Superior temporal gyrus (tissue), 1 donor: Measurements from ENCODE around the gene SLC22A31.

Source experiments
- DNase-seq: peaks from one replicate; pipeline ENCODE4 v3.0.0-alpha.2; 2016; ENCODE audit errors: extremely low spot score

Gene SLC22A31

DNA sequence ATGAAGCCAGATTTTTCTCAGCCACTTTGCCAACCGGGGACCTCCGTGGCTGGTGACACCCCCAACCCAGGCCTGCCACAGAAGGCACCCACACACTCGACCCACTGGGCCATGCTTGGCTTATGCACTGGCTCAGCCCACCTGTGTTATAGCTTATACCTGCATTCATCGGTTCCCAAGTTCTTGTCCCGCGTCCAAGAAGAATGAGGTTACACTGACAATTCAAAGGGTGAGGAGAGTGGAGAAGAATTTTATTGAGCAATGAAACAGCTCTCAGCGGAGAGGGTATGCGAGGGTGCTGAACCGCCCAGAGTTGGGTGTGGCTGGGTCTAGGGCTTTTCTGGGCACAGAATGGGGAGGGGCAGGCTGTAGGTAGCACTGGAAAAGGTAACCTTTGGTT is 51.0 kb downstream of the SLC22A31 start:
- no peak for DNase-seq

DNA sequence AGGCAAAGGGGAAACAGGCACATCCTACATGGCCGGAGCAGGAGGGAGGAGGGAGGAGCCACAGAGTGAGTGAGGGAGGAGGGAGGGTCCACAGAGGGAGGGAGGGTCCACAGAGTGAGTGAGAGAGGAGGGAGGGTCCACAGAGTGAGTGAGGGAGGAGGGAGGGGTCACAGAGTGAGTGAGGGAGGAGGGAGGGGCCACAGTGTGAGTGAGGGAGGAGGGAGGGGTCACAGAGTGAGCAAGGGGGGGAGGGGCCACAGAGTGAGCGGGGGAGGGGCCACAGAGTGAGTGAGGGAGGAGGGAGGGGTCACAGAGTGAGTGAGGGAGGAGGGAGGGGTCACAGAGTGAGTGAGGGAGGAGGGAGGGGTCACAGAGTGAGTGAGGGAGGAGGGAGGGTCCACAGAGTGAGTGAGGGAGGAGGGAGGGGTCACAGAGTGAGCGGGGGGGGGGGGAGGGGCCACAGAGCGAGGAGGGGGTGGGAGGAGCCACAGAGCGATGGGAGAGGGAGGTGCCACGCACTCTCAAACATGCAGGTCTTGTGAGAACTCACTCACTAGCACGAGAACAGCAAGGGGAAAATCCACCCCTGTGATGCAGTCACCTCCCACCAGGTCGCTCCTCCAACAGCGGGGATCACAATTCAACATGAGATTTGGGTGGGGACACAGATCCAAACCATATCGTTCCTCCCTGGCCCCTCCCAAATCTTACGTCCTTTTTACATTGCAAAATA is 53.1 kb downstream of the SLC22A31 start:
- DNase-seq: no peak

DNA sequence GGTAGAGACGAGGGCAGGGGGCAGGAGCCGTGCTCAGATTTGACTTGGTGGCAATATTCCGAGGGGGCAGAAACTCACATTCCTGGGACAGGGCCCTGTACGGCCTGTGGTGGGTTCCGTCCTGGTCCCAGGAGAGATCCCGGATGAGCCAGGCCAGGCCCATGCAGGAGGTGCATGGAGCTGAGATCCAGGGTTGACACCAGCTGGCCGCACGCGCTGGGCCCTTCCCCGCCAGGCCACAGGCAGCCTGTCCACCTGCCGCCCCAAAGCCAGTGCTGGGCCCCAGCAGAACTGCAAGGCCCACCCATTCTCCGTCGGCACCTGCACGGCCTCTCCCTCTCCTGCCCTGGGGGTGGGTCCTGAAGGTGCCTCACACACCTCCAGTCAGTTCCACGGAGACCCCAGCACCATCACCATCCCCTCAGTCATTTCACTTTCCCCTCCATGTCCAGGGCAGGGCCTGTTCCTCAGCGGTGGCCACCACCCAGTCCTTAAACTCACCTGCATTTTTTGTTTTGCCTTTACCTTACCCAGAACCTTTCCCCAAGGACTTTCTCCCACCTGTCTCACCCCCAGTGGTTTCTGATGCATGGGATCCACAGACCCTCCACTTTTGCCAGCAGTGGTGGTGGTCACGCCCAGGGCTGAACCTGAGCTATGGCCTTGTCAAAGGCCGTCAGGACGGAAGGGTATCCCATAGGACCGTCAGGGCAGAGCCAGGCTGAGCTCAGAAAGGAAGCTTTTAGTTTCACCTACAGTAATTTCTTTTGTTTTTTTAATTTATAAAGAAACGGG is 53.9 kb downstream of the SLC22A31 start:
- no peak for DNase-seq
